ES-I3 (cell line): Measurements from ENCODE around the gene TPRN.

Experiments used
- H3K36me3 ChIP-seq: 2 replicates; pipeline ENCODE4 v1.6.1; 2013; ENCODE audit warnings: mild to moderate bottlenecking, low read length, control low read depth, moderate library complexity; ENCODE audit not compliant: insufficient read depth
- H3K4me1 ChIP-seq: 2 replicates; pipeline ENCODE4 v1.6.1; 2013; ENCODE audit warnings: mild to moderate bottlenecking, control low read depth, low read length; ENCODE audit not compliant: insufficient read depth
- H3K9ac ChIP-seq: 2 replicates; pipeline ENCODE4 v1.6.1; 2013; ENCODE audit warnings: low read depth, mild to moderate bottlenecking, low read length, moderate library complexity
- H3K9me3 ChIP-seq: 2 replicates; pipeline ENCODE4 v1.6.1; 2013; ENCODE audit warnings: mild to moderate bottlenecking, low read length, moderate library complexity; ENCODE audit not compliant: control insufficient read depth, insufficient read depth

Gene TPRN

DNA sequence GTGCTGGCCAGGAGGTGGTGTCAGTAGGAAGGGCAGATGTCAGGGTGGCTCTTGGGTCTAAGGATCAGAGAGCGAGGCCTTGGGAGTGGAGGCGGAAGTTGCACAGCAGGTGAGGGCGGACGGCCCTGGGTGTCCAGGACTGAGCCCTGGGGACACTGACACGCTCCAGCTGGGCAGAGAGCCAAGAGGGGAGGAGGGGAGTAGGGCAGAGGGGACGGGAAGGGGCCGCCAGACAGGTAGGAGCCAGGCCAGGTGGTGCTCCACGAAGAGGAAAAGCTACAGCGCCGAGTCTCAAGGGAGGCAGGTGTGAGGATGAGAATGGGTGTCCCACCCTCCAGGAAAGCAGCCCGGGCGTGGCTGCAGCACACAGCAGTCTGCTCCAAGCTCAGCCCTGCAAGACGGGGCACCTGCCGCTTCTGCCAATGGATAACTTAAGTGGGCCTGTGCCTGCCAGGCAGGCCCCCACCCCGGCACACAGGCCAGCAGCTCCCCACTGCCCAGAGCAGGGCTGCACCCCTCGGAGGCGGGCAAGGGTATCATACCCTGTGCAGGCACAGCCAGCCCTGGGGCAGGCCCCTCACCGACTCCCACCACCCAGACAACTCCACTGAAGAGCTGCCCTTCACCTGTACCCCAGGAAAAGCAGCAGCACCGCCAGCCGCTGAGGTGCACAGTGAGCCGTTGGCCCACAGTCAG, 4.9 kb downstream of the TPRN start:
- Histone ChIP-seq H3K9ac (no peak overlapping the region), H3K9me3 (no peaks in the 10 kb centered on the region), H3K4me1 (no peaks in the 10 kb centered on the region; the same call in 1 of the 2 replicates), H3K36me3 (no peaks in the 10 kb centered on the region)

DNA sequence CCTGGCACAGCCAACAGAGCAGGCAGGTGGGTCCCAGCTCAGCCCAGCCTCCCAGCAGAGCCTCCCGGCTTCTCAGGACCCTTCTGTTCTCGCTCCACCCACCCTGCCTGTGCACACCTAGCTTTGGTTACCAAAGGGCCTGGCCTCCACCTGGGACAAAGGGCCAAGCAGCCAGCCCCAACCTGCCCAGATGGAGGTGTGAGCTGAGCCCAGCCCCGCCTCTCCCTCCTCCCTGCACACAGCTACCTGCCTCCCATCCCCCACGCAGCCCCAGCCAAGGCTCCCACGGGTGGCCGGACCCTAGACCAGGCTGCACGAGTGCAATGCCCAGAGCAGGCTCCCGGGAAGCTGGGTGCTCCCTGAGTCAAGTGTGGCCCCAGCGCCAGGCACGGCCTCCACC, 5.6 kb downstream of the TPRN start:
- H3K36me3 ChIP-seq: no peaks in the 10 kb centered on the region
- H3K9ac ChIP-seq: no peak overlapping the region
- H3K4me1 ChIP-seq: no peaks in the 10 kb centered on the region; the same call in 1 of the 2 replicates
- no peaks in the 10 kb centered on the region for H3K9me3 ChIP-seq

DNA sequence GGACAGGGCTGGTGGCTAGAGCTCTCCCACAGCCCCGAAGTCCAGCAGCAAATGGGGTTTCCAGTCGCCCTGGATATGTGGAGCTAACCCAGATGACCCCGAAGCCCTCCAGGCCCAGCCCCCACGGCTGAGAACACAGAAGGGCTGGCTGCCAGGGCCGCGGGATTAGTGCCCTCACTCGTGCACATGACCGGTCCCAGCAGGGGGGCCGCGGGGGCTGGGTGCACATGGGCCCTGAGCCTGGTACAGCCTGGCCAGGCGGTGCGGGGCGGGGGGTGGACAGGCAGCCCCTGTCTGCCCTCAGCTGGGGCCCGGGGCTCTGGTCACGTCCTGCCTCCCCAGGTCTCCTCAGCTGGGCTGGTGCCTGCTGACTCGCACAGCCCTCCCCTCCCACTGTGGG, 6.2 kb downstream of the TPRN start:
- no peaks in the 10 kb centered on the region for H3K36me3 ChIP-seq
- no peak overlapping the region for H3K9ac ChIP-seq
- peaks cover 3% of the 10 kb centered on the region; the same call in 1 of the 2 replicates for H3K4me1 ChIP-seq
- no peaks in the 10 kb centered on the region for H3K9me3 ChIP-seq

DNA sequence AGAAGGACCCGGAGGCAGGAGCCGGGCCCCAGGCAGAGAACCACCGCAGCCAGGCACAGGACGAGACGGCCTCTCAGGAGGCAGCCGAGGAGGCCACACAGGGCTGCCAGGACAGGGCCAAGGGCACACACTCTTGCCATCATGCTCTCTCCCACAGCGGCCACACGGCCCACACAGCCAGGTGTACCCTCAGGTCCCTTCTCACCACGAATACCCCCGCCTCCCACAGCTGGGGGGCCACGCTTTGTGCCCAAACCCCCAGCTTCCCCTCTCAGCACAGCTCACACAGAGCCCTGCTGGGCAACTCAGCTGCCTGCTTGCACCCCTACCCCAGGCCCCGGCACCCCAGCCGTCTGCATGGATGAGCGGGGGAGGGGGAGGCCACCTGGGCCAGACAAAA, 6.8 kb downstream of the TPRN start:
- Histone ChIP-seq H3K36me3 (no peaks in the 10 kb centered on the region), H3K9me3 (no peaks in the 10 kb centered on the region), H3K4me1 (peaks cover 6% of the 10 kb centered on the region; the same call in 1 of the 2 replicates), H3K9ac (no peak overlapping the region)

DNA sequence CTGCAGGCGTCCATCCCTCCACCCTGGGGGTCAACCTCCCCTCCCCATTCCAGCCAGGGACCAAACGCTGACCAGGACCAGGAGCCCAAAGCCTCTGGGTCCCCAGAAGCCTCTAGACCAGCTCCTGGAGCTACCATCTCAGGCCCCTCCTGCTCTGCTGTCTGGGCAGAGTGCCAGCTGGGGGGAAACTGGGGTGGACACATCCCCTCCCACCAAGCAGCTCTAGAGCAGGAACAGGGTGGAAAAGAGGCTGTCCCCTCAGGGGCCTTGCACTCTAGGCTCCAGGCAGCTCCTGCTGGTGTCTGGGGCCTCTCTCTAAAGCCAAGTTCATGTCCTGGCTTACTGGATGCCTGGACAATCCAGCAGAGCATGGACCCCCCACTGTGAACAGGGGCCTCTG, 7.7 kb downstream of the TPRN start:
- H3K4me1 ChIP-seq: peaks cover 6% of the 10 kb centered on the region; the same call in 1 of the 2 replicates
- H3K9ac ChIP-seq: no peak overlapping the region
- no peaks in the 10 kb centered on the region for H3K9me3 ChIP-seq
- no peaks in the 10 kb centered on the region for H3K36me3 ChIP-seq

DNA sequence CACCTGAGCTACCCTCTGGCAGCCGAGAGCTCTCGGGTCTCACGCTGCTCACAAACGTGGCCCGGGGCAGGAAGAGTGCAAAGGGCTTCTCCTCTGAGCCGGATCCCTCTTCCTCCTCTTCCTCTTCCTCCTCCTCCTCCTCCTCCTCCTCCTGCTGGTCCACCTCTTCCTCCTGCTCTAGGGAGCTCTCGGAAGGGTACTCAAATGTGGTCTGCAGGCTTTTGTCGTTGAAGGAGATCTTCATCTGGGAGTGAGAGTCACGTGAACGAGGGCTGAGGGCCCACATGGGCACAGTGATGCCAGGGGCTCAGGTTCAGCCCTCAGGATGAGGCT, 8.1 kb downstream of the TPRN start:
- no peak overlapping the region for H3K9ac ChIP-seq
- peaks cover 6% of the 10 kb centered on the region; the same call in 1 of the 2 replicates for H3K4me1 ChIP-seq

DNA sequence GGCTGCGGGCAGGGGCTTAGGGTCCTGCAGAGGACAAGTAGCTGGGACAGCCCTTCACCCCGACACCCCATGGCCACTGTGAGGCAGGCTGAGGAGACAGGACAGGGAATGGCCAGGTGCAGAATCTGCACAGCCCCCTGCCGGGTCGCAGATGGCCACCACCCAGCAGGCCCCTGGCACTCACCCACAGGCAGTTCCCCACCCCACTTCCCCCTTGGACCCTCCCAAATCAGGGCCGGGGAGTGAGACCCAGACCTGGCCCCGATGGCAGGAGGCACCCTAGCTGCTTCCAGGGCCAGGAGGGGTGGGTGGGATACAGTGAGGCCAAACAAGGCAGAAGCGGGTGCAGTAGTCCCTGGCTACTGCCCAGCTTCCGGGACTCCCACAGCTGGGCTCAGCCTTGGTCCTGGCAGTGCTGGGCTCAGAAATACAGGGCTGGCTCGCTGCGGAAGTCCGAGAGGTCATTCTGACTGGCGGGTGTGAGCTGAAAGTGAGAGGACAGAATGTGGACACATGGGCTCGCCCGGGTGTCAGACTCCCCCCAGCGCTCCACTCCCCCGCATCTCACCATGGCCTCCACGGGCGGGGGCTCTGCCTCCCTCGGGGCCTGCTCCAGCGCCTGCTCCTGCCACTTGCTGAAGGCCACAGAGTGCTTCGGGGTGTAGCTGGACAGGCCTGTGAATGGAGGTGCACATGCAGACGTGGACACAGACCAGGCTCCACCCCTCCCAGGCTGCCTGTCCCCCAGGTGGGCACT, 8.7 kb downstream of the TPRN start:
- no peak overlapping the region for H3K9ac ChIP-seq
- no peaks in the 10 kb centered on the region for H3K36me3 ChIP-seq
- no peaks in the 10 kb centered on the region for H3K9me3 ChIP-seq
- peaks cover 6% of the 10 kb centered on the region; the same call in 1 of the 2 replicates for H3K4me1 ChIP-seq

More for the DNA sequence above, 8.1 kb downstream of the TPRN start:
- Histone ChIP-seq H3K9me3 (no peaks in the 10 kb centered on the region), H3K36me3 (no peaks in the 10 kb centered on the region)

DNA sequence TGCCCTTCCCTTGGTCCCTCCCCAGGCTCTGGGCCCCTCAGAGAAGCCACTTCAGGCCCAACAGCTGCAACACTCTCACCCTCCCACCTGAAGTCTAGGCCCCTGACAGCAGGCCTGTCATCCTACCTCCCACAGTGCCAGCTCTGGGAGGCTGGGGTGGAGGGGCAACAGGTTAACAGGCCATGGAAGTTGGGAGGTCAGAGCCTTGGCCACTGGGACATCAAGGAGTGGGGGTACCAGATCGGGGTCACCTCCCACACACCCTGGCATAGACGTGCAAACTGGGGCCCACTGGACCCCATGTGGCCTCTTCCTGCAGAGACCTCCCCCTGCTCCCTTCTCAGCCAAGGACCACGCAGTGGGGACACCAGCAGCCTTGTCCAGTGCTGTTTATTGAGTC, 9.3 kb downstream of the TPRN start:
- Histone ChIP-seq H3K36me3 (no peaks in the 10 kb centered on the region), H3K4me1 (peaks cover 6% of the 10 kb centered on the region; the same call in 1 of the 2 replicates), H3K9ac (no peak overlapping the region), H3K9me3 (no peaks in the 10 kb centered on the region)

DNA sequence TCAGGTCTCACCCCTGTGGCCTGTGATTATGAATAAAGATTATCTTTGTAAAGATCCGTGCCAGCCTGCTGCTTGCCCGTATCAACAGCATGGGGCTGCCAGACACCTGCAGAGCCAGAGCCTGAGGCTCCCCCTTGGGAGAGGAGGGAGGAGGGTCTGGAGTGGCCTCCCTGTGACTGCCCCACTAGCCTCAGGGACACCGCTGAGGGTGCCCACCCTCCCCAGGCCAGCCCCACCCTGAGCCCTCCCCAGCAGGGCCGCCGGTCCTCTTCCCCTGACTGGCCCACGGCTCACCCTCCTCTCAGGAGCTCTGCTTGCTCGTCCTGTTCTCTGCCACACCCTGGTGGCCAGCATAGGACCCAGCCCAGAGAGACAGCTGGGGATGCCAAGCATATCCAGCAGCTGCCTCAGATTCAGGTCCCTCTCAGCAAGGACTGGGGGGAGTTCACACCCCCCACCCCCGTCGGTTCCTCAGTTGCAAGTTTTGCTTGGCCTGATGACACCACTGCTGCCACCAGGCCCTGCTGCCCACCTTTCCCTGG, 10.2 kb downstream of the TPRN start:
- H3K9ac ChIP-seq: no peak overlapping the region
- peaks cover 6% of the 10 kb centered on the region; the same call in 1 of the 2 replicates for H3K4me1 ChIP-seq
- H3K36me3 ChIP-seq: no peaks in the 10 kb centered on the region
- no peaks in the 10 kb centered on the region for H3K9me3 ChIP-seq

DNA sequence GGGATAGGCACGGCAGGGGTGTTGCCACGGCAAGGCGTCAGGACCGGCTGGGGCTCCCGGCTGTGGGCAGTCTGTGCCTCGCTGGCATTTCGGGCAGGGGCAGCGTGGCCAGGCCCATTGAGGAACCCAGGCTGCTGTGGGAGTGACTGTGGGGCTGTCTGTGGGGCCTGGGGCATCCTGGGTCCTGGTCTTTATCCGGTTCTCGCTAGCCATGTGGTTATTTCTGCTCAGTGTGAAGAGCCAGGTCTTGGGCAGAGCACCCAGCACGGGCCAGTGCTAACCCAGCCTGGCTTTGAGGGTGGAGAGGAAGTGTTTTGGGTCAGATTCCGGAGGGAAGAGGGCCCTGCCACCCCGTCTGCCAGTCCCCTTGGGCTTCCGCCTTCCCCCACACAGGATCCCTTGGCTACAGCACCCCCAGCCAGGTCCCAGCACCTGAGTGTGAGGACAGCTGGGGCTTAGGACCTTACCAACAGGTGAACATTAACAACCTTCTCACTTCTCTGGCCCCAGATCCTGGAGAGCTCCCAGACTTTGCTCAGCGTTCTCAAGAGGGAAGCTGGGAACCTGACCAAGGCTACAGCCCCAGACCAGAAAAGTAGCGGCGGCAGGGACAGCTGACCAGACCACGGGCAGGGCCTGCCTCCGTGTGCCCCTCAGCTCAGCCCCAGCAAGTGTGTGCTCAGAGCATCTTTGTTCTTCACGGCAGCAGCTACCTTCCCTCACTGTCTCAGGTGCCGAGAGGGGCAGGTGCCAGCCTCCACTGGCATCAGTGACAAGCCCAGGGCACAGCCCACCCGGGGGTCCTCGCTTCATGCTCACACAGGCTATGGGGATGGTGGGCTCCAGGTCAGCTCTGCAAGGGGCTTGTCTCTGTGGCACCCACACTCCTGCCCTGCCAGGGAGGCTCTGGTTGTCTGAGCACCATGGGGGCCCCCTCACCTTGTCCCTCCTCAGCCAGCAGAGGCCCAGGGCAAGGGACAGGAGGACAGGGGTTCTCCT, 10.9 kb downstream of the TPRN start:
- Histone ChIP-seq H3K9ac (peak overlapping the region; percentile 78), H3K36me3 (no peaks in the 10 kb centered on the region), H3K4me1 (peaks cover 6% of the 10 kb centered on the region; the same call in 1 of the 2 replicates), H3K9me3 (no peaks in the 10 kb centered on the region)

DNA sequence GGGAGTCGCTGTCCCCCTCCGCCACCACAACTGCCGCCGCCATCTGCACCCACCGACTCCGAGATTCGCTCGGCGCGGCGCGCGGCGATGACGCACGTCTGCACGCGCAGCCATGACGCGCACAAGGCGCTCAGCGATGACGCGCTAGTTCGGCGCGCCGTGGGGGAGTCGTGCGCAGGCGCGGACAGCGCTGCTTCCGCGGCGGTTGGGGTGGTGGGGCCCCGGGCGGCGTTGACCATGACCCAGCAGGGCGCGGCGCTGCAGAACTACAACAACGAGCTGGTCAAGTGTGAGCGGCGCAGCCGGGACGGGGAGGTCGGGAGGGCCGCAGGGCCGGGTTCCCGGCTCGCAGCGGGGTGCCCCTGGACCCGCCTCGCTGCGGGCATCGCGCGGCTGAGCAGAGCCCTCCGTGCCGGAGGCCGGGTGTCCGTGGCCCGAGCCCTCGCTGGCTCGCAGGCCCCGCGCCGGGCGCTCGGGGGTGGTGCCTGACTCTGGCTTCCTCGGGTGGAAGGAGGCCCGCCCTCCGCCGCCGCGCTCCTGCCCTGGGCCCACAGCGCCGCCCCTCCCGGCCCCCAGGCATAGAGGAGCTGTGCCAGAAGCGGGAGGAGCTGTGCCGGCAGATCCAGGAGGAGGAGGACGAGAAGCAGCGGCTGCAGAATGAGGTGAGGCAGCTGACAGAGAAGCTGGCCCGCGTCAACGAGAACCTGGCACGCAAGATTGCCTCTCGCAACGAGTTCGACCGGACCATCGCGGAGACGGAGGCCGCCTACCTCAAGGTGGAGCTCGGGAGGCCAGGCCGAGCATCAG, 11.8 kb downstream of the TPRN start, which contains the start of the genes ANAPC2 and SSNA1:
TSS of gene ANAPC2 (minus strand) at position 71 of the 807 bp plus-strand sequence. CDS start at position 43, 28 bp downstream.
TSS of gene SSNA1 (plus strand) at position 187 of the 807 bp plus-strand sequence. CDS start at position 238, 51 bp downstream.
- H3K9me3 ChIP-seq: no peaks in the 10 kb centered on the region
- H3K4me1 ChIP-seq: peaks cover 6% of the 10 kb centered on the region; the same call in 1 of the 2 replicates
- no peaks in the 10 kb centered on the region for H3K36me3 ChIP-seq
- H3K9ac ChIP-seq: peak within 1 kb of the TSS; percentile 78

DNA sequence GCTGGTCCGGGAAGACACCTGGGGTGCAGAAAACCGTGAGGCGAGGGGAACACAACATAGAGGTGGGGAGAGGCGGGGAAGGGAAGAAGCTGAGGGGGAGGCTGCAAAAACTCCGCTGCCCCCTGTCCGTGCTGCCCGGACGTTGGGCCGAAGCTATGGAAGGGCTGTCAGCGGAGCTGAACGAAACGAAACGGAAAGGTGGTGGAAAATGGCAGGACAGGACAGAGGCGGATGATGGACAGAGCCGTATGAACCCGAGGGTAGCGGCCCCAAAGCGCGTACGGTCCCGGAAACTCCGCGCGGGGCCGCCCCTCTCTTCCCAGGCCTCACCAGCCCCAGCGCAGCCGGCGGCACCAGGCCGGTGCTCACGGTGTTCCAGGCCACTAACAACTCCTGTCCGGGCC, 12.5 kb downstream of the TPRN start:
- Histone ChIP-seq H3K4me1 (peaks cover 6% of the 10 kb centered on the region; the same call in 1 of the 2 replicates), H3K9ac (peak overlapping the region; percentile 78), H3K9me3 (no peaks in the 10 kb centered on the region), H3K36me3 (no peaks in the 10 kb centered on the region)

DNA sequence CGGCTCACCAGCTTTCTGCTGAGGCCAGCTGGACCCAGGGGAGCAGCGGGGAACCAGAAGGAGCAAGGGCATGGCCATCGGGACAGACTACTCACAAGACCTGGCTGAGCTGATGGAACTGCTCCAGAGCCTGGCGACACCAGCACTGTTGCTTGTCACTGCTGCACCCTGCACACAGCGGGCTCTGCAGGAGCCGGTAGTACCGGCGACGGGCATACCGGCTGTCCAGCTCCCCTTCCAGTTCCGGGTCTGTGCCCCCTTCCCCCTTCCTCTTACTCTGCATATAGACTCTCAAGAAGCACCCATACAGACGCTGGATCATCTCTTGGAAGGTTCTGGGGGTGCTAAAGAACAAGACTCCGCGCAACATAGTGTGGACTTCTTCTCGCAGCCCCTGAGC, 13.2 kb downstream of the TPRN start:
- Histone ChIP-seq H3K36me3 (no peaks in the 10 kb centered on the region), H3K4me1 (peaks cover 6% of the 10 kb centered on the region; the same call in 1 of the 2 replicates), H3K9ac (peak overlapping the region; percentile 78; the same call in 1 of the 2 replicates), H3K9me3 (no peaks in the 10 kb centered on the region)
